Gastrocnemius medialis (tissue), 4 donors: ENCODE results near the gene VCPKMT. TPM values are rescaled to one million over a fixed set of nuclear protein-coding genes. Genes with fewer than 3 reads are reported as not detected.

Experiments
- ATAC-seq, 2 donors: fragments of 150-250 bp; one replicate each; pipeline ENCODE4 v1.9.1; 2016
- DNase-seq, 2 donors: peaks; one replicate each; pipeline ENCODE4 v3.0.0-alpha.2; 2019
- H3K27ac ChIP-seq, 4 donors: fragments of 200-600 bp; sonication (generic); 1 replicate in 1 of 4; 2 replicates in 3 of 4; pipeline ENCODE4 v1.5.1; 2016 to 2018; ENCODE audit warnings: mild to moderate bottlenecking in 2 of 4, moderate library complexity in 1 of 4
- H3K27me3 ChIP-seq, 3 donors: fragments of 200-600 bp; sonication (generic) in 2 of 3; 1 replicate in 1 of 3; 2 replicates in 2 of 3; pipeline versions ENCODE4 v1.5.1 to v1.6.0; 2016 to 2019; ENCODE audit warnings: mild to moderate bottlenecking in 1 of 3, moderate library complexity in 1 of 3
- H3K36me3 ChIP-seq, 2 donors: fragments of 200-600 bp; sonication (generic) in 1 of 2; one replicate each; pipeline ENCODE4 v1.5.1; 2017 to 2018
- H3K4me1 ChIP-seq, 2 donors: fragments of 200-600 bp; sonication (generic) in 1 of 2; one replicate each; pipeline ENCODE4 v1.5.1; 2016 to 2017; ENCODE audit warnings: mild to moderate bottlenecking in 2 of 2
- H3K4me3 ChIP-seq, 4 donors: fragments of 200-600 bp; sonication (generic) in 3 of 4; 1 replicate in 1 of 4; 2 replicates in 3 of 4; pipeline ENCODE4 v1.5.1; 2016 to 2019; ENCODE audit warnings: mild to moderate bottlenecking in 2 of 4
- H3K9me3 ChIP-seq, 3 donors: fragments of 200-600 bp; sonication (generic) in 2 of 3; 1 replicate in 1 of 3; 2 replicates in 2 of 3; pipeline ENCODE4 v1.5.1; 2016 to 2019
- CTCF ChIP-seq, 5 experiments: fragments of 450-650 bp in 3 of 5; fragments of 200-600 bp in 2 of 5; sonication (generic) in 2 of 5; IDR thresholded peaks in 4 of 5; conservative IDR thresholded peaks in 1 of 5; 1 replicate in 4 of 5; 2 replicates in 1 of 5; pipeline ENCODE4 v1.5.1; 2016 to 2019; ENCODE audit warnings: antibody characterized with exemption in 5 of 5, mild to moderate bottlenecking in 3 of 5, moderate library complexity in 3 of 5
- POLR2A ChIP-seq, 2 donors: fragments of 450-650 bp; IDR thresholded peaks; one replicate each; pipeline ENCODE4 v1.6.1; 2017; ENCODE audit warnings: antibody characterized with exemption in 2 of 2, mild to moderate bottlenecking in 2 of 2, moderate library complexity in 2 of 2
- in situ Hi-C, 4 donors: fragments of 200-750 bp; cut with MboI; loops; one replicate each; pipeline versions ENCODE4 v1.15.0 to v1.8.0; 2017; ENCODE audit warnings: low sequenced_read_pairs in 4 of 4
- intact Hi-C: fragments of 100-400 bp; cut with DNase I; formaldehyde crosslinking; loops from one replicate; pipeline ENCODE4 v1.15.1; 2023; ENCODE audit warnings: low total_unique reads
- total RNA-seq, 4 donors: library from RNA; depleted of rRNA; stranded (reverse); fragments of >200 nt; gene quantifications; one replicate each; pipeline versions ENCODE4 v1.1.0 to v1.2.3, GENCODE V29; 2016

Gene VCPKMT
- 1 to 10 TPM; 2.2 to 7.3 (median 4.9) TPM for total RNA-seq

GRCh38 chr14:50116181-50116956 lies at the start of gene VCPKMT:
Gene VCPKMT (minus strand): TSS chr14:50116572. CDS start chr14:50116552, 20 bp downstream.
- in situ Hi-C loops (loop anchor here in 2 of 4 donors (10.0 to 25.0 kb wide), 2 partner anchors 252 to 479 kb away; partner anchors contain the start of gene DNAAF2 (in 2 of the 2)), intact Hi-C loops (loop anchor here (2.0 to 10.0 kb wide), 3 partner anchors 118 to 416 kb away; partner anchors contain the start of genes KLHDC2, MAP4K5 and SOS2)
- peak; percentile 82 to 90 for DNase-seq
- Histone ChIP-seq H3K9me3 (no peaks in the 10 kb centered on the region), H3K27me3 (no peaks in the 10 kb centered on the region), H3K4me3 (peak within 1 kb of the TSS; percentile 75 to 87 (median 82)), H3K4me1 (peaks cover 14% of the 10 kb centered on the region in 2 donors), H3K27ac (peak within 1 kb of the TSS; percentile 86 to 92 (median 90)), H3K36me3 (peaks cover 0 to 40% of the 10 kb centered on the region in 2 donors)
- peak; percentile 94 to 95 for ATAC-seq
- TF ChIP-seq POLR2A (IDR thresholded peaks at IDR 0.05) (peak; percentile 77 to 86), CTCF (IDR thresholded peaks at IDR 0.05 in 4 of 5, conservative IDR thresholded peaks at IDR 0.05 in 1 of 5) (peak in 1 of 5 experiments; percentile 7)

- no peaks in the 10 kb centered on the region for H3K9me3 ChIP-seq
- ATAC-seq = no peak
- no peaks in the 10 kb centered on the region for H3K4me1 ChIP-seq
- peaks cover 0 to 82% of the 10 kb centered on the region in 2 donors for H3K36me3 ChIP-seq
- no peak overlapping the region for H3K27ac ChIP-seq
- no peak for TF ChIP-seq POLR2A (IDR thresholded peaks at IDR 0.05)
- no peak for TF ChIP-seq CTCF (IDR thresholded peaks at IDR 0.05 in 4 of 5, conservative IDR thresholded peaks at IDR 0.05 in 1 of 5)
- H3K27me3 ChIP-seq = no peaks in the 10 kb centered on the region
- in situ Hi-C loops (no loop called here), intact Hi-C loops (no loop called here)
- DNase-seq = no peak
- no peak overlapping the region for H3K4me3 ChIP-seq
Measured at GRCh38 chr14:50156111-50156510, 39.7 kb upstream of the VCPKMT start.

GRCh38 chr14:50148799-50149198 lies 32.4 kb upstream of the VCPKMT start:
- DNase-seq = no peak
- in situ Hi-C loops (no loop called here), intact Hi-C loops (no loop called here)
- Histone ChIP-seq H3K4me1 (peaks cover 0 to 6% of the 10 kb centered on the region in 2 donors), H3K27me3 (no peaks in the 10 kb centered on the region), H3K9me3 (no peaks in the 10 kb centered on the region), H3K4me3 (no peak overlapping the region), H3K36me3 (peaks cover 0 to 64% of the 10 kb centered on the region in 2 donors), H3K27ac (no peak overlapping the region)
- TF ChIP-seq CTCF (IDR thresholded peaks at IDR 0.05 in 4 of 5, conservative IDR thresholded peaks at IDR 0.05 in 1 of 5) = no peak
- no peak for TF ChIP-seq POLR2A (IDR thresholded peaks at IDR 0.05)
- ATAC-seq = no peak

- Histone ChIP-seq H3K36me3 (peaks cover 0 to 24% of the 10 kb centered on the region in 2 donors), H3K9me3 (no peaks in the 10 kb centered on the region), H3K4me3 (no peak overlapping the region), H3K4me1 (no peaks in the 10 kb centered on the region), H3K27me3 (no peaks in the 10 kb centered on the region), H3K27ac (no peak overlapping the region)
- ATAC-seq (no peak), DNase-seq (no peak)
- intact Hi-C loops = no loop called here
- TF ChIP-seq POLR2A (IDR thresholded peaks at IDR 0.05) (no peak), CTCF (IDR thresholded peaks at IDR 0.05 in 4 of 5, conservative IDR thresholded peaks at IDR 0.05 in 1 of 5) (no peak)
- in situ Hi-C loops = no loop called here
Measured at GRCh38 chr14:50139192-50139591, 22.8 kb upstream of the VCPKMT start.
